Measurements from ENCODE around the gene SYNRG.
"Not testable (repeated sequence)": the region's sequence is repeated elsewhere in the genome, so short reads cannot be mapped to it uniquely, and the experiment has no call there.

SYNRG gene, protein sequence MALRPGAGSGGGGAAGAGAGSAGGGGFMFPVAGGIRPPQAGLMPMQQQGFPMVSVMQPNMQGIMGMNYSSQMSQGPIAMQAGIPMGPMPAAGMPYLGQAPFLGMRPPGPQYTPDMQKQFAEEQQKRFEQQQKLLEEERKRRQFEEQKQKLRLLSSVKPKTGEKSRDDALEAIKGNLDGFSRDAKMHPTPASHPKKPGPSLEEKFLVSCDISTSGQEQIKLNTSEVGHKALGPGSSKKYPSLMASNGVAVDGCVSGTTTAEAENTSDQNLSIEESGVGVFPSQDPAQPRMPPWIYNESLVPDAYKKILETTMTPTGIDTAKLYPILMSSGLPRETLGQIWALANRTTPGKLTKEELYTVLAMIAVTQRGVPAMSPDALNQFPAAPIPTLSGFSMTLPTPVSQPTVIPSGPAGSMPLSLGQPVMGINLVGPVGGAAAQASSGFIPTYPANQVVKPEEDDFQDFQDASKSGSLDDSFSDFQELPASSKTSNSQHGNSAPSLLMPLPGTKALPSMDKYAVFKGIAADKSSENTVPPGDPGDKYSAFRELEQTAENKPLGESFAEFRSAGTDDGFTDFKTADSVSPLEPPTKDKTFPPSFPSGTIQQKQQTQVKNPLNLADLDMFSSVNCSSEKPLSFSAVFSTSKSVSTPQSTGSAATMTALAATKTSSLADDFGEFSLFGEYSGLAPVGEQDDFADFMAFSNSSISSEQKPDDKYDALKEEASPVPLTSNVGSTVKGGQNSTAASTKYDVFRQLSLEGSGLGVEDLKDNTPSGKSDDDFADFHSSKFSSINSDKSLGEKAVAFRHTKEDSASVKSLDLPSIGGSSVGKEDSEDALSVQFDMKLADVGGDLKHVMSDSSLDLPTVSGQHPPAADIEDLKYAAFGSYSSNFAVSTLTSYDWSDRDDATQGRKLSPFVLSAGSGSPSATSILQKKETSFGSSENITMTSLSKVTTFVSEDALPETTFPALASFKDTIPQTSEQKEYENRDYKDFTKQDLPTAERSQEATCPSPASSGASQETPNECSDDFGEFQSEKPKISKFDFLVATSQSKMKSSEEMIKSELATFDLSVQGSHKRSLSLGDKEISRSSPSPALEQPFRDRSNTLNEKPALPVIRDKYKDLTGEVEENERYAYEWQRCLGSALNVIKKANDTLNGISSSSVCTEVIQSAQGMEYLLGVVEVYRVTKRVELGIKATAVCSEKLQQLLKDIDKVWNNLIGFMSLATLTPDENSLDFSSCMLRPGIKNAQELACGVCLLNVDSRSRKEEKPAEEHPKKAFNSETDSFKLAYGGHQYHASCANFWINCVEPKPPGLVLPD (N-terminal part only)

DNA sequence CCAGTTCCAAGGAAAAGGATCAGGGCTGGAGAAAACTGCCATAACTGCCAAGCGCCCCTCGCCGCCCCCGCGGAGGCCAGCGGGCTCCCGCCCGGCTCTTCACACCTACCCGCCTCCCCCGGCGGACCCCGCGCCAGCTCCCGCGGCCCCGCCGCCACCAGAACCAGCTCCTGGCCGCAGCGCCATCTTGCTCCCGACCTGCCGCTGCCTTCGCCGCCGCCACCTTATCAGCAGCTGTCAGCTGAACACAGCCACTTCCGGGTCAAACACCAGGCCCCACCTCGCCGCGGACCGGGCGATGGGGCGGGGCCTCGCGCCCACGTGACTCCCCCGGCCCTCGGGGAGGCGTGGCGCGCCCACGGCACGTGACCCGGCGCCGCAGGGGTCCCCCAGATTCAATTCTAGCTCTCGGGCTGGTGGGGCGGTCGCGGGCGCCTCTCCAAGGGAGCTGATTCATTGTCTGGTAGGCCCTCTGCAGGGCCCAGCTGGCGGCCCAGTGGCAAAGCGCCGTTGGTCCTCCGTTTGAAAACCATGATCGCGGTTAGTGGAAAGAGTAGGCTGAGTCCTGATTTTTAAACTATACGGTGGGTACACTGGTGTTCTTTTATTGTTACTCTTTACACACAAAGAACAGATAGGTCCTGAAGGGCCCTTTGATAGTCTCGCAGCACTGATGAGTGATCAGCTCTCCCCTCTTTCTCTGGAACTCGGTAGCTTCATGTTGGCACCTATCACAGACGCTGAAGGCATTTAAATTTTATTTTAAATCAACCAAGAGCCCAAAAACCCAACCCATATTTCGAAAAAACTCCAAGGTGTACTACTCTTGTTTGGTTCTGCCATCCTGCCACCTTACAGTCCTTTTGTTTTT is at the start of gene SYNRG:
Gene SYNRG (minus strand): TSS at position 249 of the 871 bp plus-strand sequence. CDS start 63 bp downstream, at position 186.
- peak; percentile 92 to 93 for DNase-seq (ENCODE audit: low read depth in 1 of 2, low spot score in 1 of 2)

DNA sequence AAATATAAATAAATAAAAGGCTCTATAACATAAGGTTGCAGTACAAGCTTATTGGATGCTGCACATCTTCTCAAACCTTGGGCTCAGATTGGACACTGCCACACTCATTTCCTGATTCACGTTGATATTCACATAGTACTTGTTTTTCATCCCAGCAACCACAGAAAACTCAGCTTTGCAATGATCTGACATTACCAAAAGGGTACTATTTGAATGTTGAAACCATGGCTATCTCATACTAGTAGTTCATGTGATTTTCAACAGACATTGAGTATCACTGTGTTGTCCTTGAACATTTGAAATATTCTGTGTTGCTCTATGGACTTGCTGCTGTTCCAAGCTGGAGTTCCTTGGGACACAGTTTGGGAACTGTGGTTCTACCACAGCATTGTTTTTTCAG is 48.0 kb upstream of the SYNRG start:
- no peak for DNase-seq (ENCODE audit: low read depth in 1 of 2, low spot score in 1 of 2)

DNA sequence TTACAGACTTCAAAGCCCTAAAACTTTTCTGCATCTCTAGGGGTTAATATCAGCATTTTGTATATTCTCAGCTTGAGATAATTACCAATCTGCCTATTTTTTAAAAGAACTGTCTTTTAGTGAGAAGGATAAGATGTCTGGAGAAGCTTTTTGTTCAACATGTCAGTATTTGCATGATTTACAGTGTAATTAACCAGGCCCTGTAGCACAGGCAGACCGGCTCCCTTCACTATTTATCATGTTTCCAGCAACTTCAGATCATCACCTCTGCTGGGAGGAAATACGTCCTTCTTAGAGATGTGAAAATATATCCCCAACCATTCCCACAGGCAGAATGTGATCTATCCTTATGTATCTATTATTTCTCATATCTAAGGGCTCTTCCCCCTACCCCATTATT is 42.6 kb upstream of the SYNRG start:
- no peak for DNase-seq (ENCODE audit: low read depth in 1 of 2, low spot score in 1 of 2)

DNA sequence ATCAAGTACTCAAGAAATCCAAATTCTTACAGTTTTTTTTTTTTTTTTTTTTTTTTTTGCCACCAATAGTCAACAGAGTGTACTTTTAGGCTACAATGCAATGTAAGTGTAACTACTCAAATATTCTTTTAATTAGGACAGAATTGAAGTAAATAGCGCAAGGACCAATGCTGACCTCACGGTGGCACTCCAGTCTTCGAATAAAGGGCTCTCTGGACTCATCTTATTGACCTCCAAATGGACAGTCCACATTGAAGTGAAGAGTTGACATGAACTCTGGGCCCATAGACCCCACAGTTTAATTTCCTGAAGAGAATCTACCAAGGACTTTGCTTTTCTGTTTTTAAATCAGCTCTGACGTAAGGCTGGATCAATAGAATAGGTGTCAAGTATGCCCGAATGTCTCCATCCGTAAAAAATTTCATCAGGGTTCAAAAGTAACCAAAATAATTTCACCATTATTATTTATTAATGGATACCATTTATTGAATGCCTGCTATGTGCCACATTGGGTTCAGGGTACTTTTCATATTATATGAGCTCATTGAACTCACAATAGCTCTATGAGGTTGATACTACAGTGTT is 41.3 kb upstream of the SYNRG start:
- no peak for DNase-seq (ENCODE audit: low read depth in 1 of 2, low spot score in 1 of 2)

DNA sequence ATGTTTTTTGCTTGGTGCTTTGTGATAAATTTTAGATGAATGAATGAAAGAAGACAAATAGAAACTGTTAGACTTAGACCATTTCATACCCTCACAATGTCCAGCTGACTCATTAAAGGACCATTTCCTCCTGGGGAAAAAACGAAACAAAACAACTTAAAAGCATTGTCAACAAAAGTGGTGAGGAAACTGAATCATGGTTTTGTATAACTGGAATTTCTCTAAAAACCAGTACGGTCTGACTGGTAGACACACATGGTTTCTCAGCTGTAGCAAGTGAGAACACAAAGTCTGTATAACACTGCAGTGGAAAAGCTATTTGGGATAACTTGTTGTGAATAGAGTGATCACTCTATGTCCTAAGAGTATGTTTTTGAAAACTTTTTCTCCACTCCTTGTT is 39.3 kb upstream of the SYNRG start:
- no peak for DNase-seq (ENCODE audit: low read depth in 1 of 2, low spot score in 1 of 2)

DNA sequence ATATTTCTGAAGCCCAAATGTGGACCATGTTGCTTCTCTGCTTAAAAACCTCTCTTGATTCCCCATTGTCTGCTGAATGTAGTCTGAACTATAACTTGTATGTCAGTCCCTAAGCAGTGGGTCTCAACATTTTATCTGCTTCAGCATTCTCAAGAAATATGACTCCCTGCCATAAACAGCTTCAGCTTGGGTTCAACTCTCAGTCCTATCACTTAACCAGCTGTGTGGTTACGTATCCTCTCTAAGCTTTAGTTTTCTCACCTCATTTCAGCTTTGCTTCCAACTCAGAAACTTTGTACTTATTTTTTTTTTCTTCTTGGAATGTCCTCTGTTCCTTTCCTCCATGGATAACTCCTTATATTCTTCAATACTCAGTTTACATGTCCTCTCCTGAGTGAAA is 38.6 kb upstream of the SYNRG start:
- no peak for DNase-seq (ENCODE audit: low read depth in 1 of 2, low spot score in 1 of 2)

DNA sequence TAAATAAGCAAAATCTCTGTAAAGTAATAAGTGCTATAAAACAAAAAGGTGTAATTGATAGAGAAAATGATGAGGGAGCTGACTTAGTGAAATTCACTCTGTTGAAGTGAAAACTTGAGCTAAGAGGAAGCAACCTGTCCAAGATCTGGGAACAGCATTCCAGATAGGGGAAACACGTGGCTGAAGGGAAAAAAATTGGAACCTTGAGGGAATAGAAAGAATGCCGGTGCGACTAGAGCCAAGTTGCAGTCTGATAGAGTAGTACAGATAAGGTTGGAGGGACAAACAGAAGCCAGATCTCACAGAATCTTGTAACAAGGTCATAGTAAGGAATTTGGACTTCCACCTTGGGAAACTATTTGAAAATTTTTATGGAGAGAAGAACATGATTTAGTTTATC is 34.7 kb upstream of the SYNRG start:
- no peak for DNase-seq (ENCODE audit: low read depth in 1 of 2, low spot score in 1 of 2)

DNA sequence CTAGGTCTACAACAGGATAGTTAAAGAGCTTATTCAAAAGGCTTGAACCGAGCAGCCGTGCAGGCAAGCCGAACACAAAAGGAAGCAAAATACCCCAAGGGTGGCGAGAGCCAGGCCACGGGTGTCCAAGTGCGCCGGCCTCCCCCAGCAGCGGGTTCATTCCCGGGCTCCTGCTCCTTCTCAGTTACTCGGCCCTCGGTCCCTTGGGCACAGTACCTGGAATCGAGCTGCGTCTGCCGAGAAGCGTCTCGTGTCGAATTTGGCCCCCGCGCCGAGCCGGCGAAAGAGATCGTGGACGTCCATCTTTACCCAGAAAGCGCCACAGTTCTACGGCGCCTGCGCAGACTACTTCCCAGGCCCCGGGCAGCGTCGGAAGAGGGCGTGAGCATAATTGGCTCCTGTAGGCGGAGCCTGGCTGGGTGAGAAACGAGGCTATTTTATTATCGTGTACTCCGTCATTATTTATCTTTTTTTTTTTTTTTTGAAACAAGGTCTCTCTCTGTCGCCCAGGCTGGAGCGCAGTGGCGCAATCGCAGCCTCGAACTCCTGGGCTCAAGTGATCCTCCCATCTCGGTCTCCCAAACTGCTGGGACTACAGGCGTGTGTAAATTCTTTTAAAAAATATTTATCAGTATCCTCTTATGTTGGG is 34.0 kb upstream of the SYNRG start, which contains the start of gene DDX52:
Gene DDX52 (minus strand): TSS at position 329 of the 649 bp plus-strand sequence. CDS start 26 bp downstream, at position 303.
- peak; percentile 72 to 77 for DNase-seq (ENCODE audit: low read depth in 1 of 2, low spot score in 1 of 2)

DNA sequence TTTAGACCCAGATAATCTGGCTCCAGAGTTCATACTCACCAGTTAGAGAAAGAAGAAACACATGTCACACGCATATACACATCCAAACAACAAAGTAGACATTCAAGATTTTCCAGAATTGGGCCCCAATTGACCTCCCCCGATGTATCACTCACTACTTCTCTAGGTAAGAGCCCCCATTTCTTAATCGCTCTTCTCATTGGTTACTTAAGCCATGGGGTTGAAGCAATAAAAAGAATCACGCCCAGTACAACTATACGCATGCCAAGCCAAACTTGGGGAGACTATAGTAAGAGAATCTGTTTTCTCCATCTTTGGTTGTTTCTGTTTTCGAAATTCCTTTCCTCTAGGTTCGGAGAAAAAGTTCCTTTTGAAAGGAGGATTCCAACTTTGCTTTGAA is 33.5 kb upstream of the SYNRG start:
- no peak for DNase-seq (ENCODE audit: low read depth in 1 of 2, low spot score in 1 of 2)

DNA sequence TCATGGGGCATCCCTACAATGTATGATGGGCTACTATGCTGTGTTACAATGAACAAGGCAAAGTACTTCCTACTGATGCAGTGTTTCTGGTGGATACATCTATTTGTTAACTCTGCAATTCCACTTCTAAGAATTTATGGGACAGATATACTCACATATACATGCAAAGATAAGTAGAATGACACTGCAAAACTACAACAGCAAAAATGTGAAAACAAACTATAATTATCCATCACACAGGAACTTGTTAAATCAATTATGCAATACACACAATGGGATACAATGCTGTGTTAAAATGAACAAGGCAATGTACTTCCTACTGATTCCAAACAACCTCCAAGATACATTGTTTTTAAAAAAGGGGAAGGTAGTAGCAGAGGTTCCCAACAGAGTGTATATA is 30.8 kb upstream of the SYNRG start:
- no peak for DNase-seq (ENCODE audit: low read depth in 1 of 2, low spot score in 1 of 2)

DNA sequence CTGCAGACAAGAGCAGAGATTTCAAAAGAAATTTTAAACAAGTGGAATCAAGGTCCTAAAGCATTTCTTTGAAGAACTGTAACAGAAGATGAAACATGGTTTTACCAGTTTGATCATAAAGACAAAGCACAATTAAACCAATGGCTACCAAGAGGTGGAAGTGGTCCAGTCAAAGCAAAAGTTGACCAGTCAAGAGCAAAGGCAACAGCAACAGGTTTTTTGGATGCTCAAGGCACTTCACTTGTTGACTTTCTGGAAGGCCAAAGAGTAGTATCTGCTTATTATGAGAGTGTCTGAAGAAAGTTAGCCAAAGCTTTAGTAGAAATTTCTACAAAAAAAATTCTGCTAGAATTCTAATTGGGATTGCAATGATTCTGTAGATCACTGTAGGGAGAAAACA is 28.7 kb upstream of the SYNRG start:
- no peak for DNase-seq (ENCODE audit: low read depth in 1 of 2, low spot score in 1 of 2)

DNA sequence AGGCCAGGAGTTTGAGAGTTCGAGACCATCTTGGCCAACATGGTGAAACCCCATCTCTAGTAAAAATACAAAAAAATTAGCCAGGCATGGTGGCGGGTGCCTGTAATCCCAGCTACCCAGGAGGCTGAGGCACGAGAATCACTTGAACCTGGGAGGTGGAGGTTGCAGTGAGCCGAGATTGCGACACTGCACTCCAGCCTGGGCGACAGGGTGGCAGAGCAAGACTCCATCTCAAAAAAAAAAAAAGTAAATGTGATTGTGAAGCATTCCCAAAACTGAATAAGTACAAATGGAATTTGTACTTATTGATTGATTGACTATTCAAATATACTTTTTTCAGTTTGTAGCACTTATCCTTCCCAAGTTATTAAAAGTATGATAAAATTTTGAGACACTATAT is 7.2 kb upstream of the SYNRG start:
- not testable (repeated sequence) for DNase-seq (ENCODE audit: low read depth in 1 of 2, low spot score in 1 of 2)

DNA sequence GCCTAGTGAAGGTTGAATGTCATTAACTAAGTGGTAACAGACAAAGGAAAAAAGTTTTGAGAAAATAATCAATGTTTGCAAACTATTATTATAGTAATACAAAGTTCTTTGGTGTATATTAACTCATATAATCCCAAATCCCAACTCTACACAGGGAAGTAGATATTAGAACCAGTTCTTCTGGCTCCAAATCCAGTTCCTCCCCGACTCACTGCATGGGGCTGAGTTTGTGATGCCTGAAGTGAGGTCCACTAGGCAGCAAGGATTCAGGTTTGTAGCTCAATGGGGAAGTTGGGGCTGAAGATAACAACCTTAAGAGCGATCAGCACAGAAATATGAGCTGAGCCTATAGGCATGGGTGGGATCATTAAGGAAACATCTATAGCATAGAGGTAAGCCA is 5.6 kb upstream of the SYNRG start:
- no peak for DNase-seq (ENCODE audit: low read depth in 1 of 2, low spot score in 1 of 2)

DNA sequence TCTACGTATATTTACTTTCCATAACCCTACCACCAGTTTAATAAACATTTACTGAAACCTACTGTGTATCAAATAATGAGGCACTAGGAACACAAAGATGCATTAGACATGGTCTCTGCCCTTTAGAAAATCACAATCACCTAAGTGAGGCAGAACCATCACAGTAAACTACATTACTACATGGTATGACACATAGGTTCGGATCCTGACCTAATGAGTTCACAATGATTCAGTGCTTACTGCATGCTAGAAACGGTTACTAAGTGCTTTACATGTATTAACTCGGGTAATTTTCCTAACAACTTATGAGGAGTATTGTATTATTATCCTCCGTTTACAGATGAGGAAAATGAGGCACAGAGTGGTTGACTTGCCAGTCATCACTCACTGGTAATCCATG is 5.2 kb upstream of the SYNRG start:
- DNase-seq (ENCODE audit: low read depth in 1 of 2, low spot score in 1 of 2), result no peak

DNA sequence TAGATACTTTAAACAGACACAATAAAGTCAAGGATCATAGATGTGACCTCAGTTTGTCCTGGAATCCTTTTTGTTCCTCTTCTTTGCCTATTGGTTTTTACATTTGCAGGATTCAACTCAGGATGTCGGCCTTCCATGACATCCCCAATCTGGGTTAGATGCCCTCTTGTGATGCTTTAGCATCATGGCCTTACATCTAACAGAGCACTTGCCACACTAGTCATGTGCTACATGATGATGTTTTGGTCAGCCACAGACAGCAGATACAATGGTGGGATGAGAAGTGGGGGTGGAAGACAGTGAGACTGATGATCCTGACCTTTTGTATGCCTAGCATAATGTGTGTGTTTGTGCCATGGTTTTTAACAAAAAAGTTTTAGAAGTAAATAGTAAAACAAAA is 1.8 kb upstream of the SYNRG start:
- DNase-seq (ENCODE audit: low read depth in 1 of 2, low spot score in 1 of 2), result no peak

DNA sequence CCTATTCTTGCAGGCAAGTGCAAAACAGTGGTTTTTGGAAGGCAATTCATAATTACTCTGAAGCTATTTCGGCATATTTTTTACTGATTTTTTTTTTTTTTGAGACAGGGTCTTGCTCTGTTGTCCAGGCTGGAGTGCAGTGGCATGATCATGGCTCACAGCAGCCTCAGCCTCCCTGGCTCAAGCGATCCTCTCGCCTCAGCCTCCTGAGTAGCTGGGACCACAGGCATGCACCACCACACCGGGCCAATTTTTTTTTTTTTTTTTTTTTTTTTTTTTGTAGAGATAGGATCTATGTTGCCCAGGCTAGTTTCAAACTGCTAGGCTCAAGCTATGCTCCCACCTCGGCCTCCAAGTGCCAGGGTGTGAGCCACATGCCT is 813 bp upstream of the SYNRG start:
- DNase-seq (ENCODE audit: low read depth in 1 of 2, low spot score in 1 of 2), result not testable (repeated sequence)

DNA sequence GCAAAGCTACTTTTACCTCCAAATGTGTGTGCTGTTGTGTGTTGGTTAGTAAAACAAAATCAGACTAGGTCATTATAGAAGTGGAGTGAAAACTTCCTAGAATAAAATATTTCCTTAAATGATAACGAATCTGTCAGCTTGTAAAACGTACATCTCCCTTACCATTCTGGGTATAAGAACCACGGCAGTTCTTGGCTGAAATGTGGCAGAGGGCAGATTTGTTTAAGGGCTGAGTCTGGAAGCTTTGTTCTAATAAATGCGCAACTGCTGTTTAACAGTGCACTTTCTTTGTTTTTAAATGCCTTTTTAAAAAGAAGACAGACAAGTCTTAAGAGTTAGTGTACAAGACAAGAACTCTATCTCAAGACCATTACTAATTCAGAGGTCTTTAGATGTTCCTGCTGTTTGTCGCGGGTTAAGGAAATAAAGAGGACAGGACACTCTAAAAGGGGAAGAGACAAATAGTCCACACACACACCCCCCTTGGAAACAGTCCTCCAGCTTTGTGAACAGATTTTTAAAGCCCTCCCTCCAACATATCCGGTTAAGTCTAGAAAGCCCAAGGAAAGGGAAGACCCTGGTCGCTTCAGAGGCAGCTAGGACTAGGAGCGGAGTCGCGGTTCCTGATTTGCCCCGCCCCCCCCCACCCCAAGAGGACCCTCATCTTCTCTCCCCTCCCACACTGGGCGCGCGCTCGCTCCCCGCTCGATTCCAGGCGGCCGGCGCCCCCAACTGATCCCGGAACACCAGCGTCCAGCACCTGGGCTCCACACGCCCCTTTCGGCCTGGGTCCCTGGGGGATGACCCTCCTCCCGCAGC is 658 bp downstream of the SYNRG start:
- no peak for DNase-seq (ENCODE audit: low read depth in 1 of 2, low spot score in 1 of 2)

DNA sequence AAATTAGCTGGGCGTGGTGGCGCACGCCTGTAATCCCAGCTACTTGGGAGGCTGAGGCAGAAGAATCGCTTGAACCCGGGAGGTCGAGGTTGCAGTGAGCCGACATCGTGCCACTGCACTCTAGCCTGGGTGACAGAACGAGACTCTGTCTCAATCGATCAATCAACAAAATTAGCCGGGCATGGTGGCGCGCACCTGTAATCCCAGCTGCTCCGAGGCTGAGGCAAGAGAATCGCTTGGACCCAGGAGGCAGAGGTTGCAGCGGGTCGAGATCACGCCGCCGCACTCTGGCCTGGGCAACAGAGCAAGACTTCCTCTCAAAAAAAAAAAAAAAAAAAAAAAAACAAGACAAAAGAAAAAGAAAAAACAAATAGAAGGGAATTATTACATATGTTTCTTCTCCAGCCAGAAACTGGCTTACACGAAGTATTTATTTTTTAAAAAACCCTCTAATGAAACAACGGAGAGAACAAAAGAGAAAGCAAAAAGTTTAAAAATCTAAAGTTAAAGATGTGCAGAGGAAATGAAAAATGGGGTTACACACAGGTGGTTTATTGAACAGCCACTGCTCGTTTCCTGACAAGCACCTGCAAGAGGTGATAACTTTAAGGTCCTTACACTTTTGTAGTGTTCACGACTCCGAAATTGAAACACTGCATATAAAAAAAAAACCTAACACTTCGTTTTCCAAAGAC is 1.4 kb downstream of the SYNRG start:
- DNase-seq (ENCODE audit: low read depth in 1 of 2, low spot score in 1 of 2), result no peak
